HepG2 (cell line): ENCODE data around the gene ANKRD65. TPM values are rescaled to one million over a fixed set of nuclear protein-coding genes. Genes with fewer than 3 reads are reported as not detected.
A peak's percentile ranks its signal among the peaks of the same experiment; 100 is the strongest.

Experiments
- CENPT ChIP-seq: sonication (generic); formaldehyde crosslinking; IDR thresholded peaks from 2 replicates; pipeline ENCODE4 v1.8.0; 2022; ENCODE audit warnings: low read depth, mild to moderate bottlenecking, moderate library complexity, missing genetic modification reagents
- ELF3 ChIP-seq: IDR thresholded peaks from 2 replicates; pipeline ENCODE4 v1.6.1; 2016; ENCODE audit warnings: missing genetic modification reagents, missing compliant biosample characterization
- KAT8 ChIP-seq: IDR thresholded peaks from 2 replicates; pipeline ENCODE4 v1.6.1; 2016; ENCODE audit warnings: missing genetic modification reagents, missing compliant biosample characterization
- KDM4B ChIP-seq: sonication (generic); formaldehyde crosslinking; IDR thresholded peaks from 2 replicates; pipeline ENCODE4 v1.4.0; 2020; ENCODE audit warnings: missing genetic modification reagents
- MLLT10 ChIP-seq: sonication (generic); formaldehyde crosslinking; IDR thresholded peaks from 2 replicates; pipeline ENCODE4 v1.4.0; 2020; ENCODE audit warnings: missing genetic modification reagents
- NR2C2 ChIP-seq: sonication (generic); formaldehyde crosslinking; IDR thresholded peaks from 2 replicates; pipeline ENCODE4 v1.4.0; 2020; ENCODE audit warnings: missing genetic modification reagents, mild to moderate bottlenecking, moderate library complexity, borderline replicate concordance
- SP1 ChIP-seq, 2 experiments: fragments of 450-650 bp in 1 of 2; sonication (generic) in 1 of 2; formaldehyde crosslinking in 1 of 2; IDR thresholded peaks; 2 replicates each; pipeline versions ENCODE4 v1.4.0 to v1.6.1; 2016 to 2020; ENCODE audit warnings: missing genetic modification reagents in 1 of 2
- SP4 ChIP-seq: sonication (generic); formaldehyde crosslinking; IDR thresholded peaks from 2 replicates; pipeline ENCODE4 v1.8.1; 2023; ENCODE audit warnings: mild to moderate bottlenecking, missing genetic modification reagents
- ZFYVE20 ChIP-seq: sonication (generic); formaldehyde crosslinking; IDR thresholded peaks from 2 replicates; pipeline ENCODE4 v1.8.0; 2023; ENCODE audit warnings: low read depth, mild to moderate bottlenecking, moderate library complexity, missing genetic modification reagents, borderline replicate concordance
- ZMYM2 ChIP-seq: sonication (generic); formaldehyde crosslinking; IDR thresholded peaks from 2 replicates; pipeline ENCODE4 v1.8.0; 2022; ENCODE audit warnings: mild to moderate bottlenecking, missing genetic modification reagents
- ZNF101 ChIP-seq: sonication (generic); formaldehyde crosslinking; IDR thresholded peaks from 2 replicates; pipeline ENCODE4 v1.4.0; 2020; ENCODE audit warnings: mild to moderate bottlenecking, low read depth, missing genetic modification reagents, borderline replicate concordance
- ZNF225 ChIP-seq: sonication (generic); formaldehyde crosslinking; IDR thresholded peaks from 2 replicates; pipeline ENCODE4 v1.4.0; 2020; ENCODE audit warnings: mild to moderate bottlenecking, missing genetic modification reagents
- ZNF343 ChIP-seq: sonication (generic); formaldehyde crosslinking; IDR thresholded peaks from 2 replicates; pipeline ENCODE4 v1.4.0; 2020; ENCODE audit warnings: mild to moderate bottlenecking, missing genetic modification reagents
- ZNF44 ChIP-seq: sonication (generic); formaldehyde crosslinking; IDR thresholded peaks from 2 replicates; pipeline ENCODE4 v1.5.1; 2020; ENCODE audit warnings: mild to moderate bottlenecking, missing genetic modification reagents
- ZNF710 ChIP-seq: sonication (generic); formaldehyde crosslinking; IDR thresholded peaks from 2 replicates; pipeline ENCODE4 v1.5.0; 2020; ENCODE audit warnings: mild to moderate bottlenecking, missing genetic modification reagents, borderline replicate concordance
- ZNF746 ChIP-seq: sonication (generic); formaldehyde crosslinking; IDR thresholded peaks from 2 replicates; pipeline ENCODE4 v1.8.0; 2022; ENCODE audit warnings: mild to moderate bottlenecking, missing genetic modification reagents
- ZNF850 ChIP-seq: sonication (generic); formaldehyde crosslinking; conservative IDR thresholded peaks from 2 replicates; pipeline ENCODE4 v1.9.0; 2021; ENCODE audit warnings: mild to moderate bottlenecking, missing genetic modification reagents
- polyA plus RNA-seq, 8 experiments: library from polyadenylated mRNA; depleted of rRNA in 3 of 8; stranded (reverse) in 7 of 8; unstranded in 1 of 8; fragments of >200 nt; fragmentation: Illumina TruSeq in 4 of 8; extraction: Trizol in 4 of 8; gene quantifications; 2 replicates each; pipeline versions ENCODE4 v1.2.1 to v1.2.3, GENCODE V29; 2011 to 2016; ENCODE audit warnings: low read depth in 4 of 8, missing spikeins in 1 of 8, mixed read lengths in 1 of 8; ENCODE audit not compliant: insufficient read depth in 1 of 8
- total RNA-seq, 5 experiments: library from RNA; depleted of rRNA; stranded (reverse); fragments of >200 nt; fragmentation: Illumina TruSeq; extraction: Trizol; gene quantifications; 2 replicates each; pipeline ENCODE4 v1.2.3, GENCODE V29; 2016; ENCODE audit warnings: low read depth in 1 of 5
- TF ChIP-seq, protein P1 (sequence below): IDR thresholded peaks from 2 replicates; pipeline ENCODE4 v1.6.1; 2016; ENCODE audit warnings: low read depth
- TF ChIP-seq, protein P2 (sequence below): sonication (generic); formaldehyde crosslinking; IDR thresholded peaks from 2 replicates; pipeline ENCODE4 v1.4.0; 2020; ENCODE audit warnings: mild to moderate bottlenecking, missing genetic modification reagents

Gene ANKRD65
- total and polyA plus RNA-seq, 2 of the 13 experiments (the other 11 are each of a cell fraction or from before 2014, with no cell fraction given), result 12.1 to 30.1 TPM

- TF ChIP-seq ZNF850 (CRISPR knock-in tag) (no peak), KDM4B (no peak), ZNF44 (no peak), SP1 (IDR thresholded peaks at IDR 0.05) (no peak), SP1 (CRISPR knock-in tag; IDR thresholded peaks at IDR 0.05) (peak; percentile 67), ZNF710 (CRISPR knock-in tag) (no peak), ZFYVE20 (CRISPR knock-in tag) (no peak), NR2C2 (CRISPR knock-in tag) (no peak; the same call in 1 of the 2 replicates), ZNF225 (CRISPR knock-in tag) (0 out of 2 replicates have a peak, but pooled peaks have one; percentile 49), SP4 (peak; percentile 31; the same call in 1 of the 2 replicates), ZNF343 (no peak), CENPT (CRISPR knock-in tag) (no peak), ZNF101 (no peak), ZNF746 (CRISPR knock-in tag) (no peak), MLLT10 (CRISPR knock-in tag) (no peak), ZMYM2 (CRISPR knock-in tag) (no peak), KAT8 (CRISPR knock-in tag) (peak; percentile 24; the same call in 1 of the 2 replicates), ELF3 (CRISPR knock-in tag) (peak; percentile 48; the same call in 1 of the 2 replicates)
- TF ChIP-seq, protein P1, sequence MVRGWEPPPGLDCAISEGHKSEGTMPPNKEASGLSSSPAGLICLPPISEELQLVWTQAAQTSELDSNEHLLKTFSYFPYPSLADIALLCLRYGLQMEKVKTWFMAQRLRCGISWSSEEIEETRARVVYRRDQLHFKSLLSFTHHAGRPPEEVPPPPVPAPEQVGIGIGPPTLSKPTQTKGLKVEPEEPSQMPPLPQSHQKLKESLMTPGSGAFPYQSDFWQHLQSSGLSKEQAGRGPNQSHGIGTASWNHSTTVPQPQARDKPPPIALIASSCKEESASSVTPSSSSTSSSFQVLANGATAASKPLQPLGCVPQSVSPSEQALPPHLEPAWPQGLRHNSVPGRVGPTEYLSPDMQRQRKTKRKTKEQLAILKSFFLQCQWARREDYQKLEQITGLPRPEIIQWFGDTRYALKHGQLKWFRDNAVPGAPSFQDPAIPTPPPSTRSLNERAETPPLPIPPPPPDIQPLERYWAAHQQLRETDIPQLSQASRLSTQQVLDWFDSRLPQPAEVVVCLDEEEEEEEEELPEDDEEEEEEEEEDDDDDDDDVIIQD, result no peak
- TF ChIP-seq, protein P2, sequence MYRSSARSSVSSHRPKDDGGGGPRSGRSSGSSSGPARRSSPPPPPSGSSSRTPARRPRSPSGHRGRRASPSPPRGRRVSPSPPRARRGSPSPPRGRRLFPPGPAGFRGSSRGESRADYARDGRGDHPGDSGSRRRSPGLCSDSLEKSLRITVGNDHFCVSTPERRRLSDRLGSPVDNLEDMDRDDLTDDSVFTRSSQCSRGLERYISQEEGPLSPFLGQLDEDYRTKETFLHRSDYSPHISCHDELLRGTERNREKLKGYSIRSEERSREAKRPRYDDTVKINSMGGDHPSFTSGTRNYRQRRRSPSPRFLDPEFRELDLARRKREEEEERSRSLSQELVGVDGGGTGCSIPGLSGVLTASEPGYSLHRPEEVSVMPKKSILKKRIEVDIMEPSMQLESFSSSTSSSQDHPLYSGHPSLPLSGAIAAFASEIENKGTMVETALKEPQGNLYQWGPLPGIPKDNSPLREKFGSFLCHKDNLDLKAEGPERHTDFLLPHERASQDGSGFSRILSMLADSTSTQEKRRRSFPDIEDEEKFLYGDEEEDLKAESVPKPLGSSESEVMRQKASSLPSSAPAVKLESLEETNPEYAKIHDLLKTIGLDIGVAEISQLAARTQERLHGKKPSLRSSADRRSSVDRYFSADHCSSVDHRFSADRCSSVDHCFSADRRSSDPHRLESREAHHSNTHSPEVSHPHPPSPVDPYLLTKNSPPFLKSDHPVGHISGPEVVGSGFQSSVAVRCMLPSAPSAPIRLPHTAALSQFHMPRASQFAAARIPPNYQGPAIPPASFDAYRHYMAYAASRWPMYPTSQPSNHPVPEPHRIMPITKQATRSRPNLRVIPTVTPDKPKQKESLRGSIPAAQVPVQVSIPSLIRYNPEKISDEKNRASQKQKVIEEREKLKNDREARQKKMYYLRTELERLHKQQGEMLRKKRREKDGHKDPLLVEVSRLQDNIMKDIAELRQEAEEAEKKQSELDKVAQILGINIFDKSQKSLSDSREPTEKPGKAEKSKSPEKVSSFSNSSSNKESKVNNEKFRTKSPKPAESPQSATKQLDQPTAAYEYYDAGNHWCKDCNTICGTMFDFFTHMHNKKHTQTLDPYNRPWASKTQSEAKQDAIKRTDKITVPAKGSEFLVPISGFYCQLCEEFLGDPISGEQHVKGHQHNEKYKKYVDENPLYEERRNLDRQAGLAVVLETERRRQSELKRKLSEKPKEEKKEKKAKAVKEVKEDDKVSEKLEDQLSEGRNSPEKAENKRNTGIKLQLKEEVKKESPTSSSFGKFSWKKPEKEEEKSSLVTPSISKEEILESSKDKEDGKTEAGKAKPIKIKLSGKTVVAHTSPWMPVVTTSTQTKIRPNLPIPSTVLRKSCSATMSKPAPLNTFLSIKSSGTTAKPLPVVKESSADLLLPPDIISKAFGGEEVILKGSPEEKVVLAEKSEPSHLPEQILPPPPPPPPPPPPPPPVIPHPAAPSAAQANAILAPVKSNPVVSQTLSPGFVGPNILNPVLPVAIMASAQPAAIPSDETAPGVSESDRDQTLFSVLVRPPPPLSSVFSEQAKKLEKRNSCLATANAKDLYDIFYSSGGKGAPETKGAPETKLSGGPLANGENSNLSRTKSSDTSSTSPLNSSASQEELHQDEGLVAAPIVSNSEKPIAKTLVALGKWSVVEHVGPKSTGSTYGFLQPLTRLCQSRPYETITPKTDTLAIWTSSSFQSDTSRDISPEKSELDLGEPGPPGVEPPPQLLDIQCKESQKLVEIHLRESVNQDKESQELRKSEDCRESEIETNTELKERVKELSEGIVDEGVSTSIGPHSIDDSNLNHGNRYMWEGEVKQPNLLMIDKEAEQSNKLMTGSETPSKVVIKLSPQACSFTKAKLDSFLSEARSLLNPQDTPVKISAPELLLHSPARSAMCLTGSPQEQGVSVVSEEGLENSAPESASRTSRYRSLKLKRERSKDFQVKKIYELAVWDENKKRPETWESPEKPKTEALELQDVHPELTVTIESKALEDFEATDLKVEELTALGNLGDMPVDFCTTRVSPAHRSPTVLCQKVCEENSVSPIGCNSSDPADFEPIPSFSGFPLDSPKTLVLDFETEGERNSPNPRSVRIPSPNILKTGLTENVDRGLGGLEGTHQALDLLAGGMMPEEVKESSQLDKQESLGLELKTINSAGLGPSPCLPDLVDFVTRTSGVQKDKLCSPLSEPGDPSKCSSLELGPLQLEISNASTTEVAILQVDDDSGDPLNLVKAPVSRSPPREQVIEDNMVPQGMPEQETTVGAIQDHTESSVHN, result no peak
These were observed 41.4 kb upstream of the ANKRD65 start (continued) for GRCh38 chr1:1462318-1462966.
